Right lobe of liver (tissue), 6 donors: ENCODE results near the gene LHX2. TPM values are rescaled to one million over a fixed set of nuclear protein-coding genes. Genes with fewer than 3 reads are reported as not detected.
A peak's percentile ranks its signal among the peaks of the same experiment; 100 is the strongest.

Experiments used
- ATAC-seq, 4 donors: fragments of 200-7000 bp; cut with Tn5 transposase; one replicate each; pipeline ENCODE4 v1.9.1; 2020; ENCODE audit warnings: mild to moderate bottlenecking in 4 of 4, moderate library complexity in 4 of 4
- DNase-seq, 3 donors: peaks; one replicate each; pipeline ENCODE4 v3.0.0-alpha.2; 2020
- H3K27ac ChIP-seq, 3 donors: fragments of 200-600 bp; one replicate each; pipeline ENCODE4 v1.8.0; 2022
- H3K27me3 ChIP-seq, 2 donors: fragments of 200-600 bp; one replicate each; pipeline ENCODE4 v1.8.0; 2022
- H3K36me3 ChIP-seq, 4 donors: fragments of 200-600 bp; sonication (generic) in 1 of 4; one replicate each; pipeline versions ENCODE4 v1.5.1 to v1.8.0; 2017 to 2022; ENCODE audit warnings: control low read depth in 1 of 4
- H3K4me1 ChIP-seq, 4 donors: fragments of 200-600 bp; sonication (generic) in 1 of 4; one replicate each; pipeline versions ENCODE4 v1.5.1 to v1.8.0; 2017 to 2022; ENCODE audit warnings: control low read depth in 1 of 4
- H3K4me3 ChIP-seq, 3 donors: fragments of 200-600 bp; one replicate each; pipeline ENCODE4 v1.8.0; 2022
- H3K9me3 ChIP-seq, 4 donors: fragments of 200-600 bp; sonication (generic) in 1 of 4; one replicate each; pipeline versions ENCODE4 v1.5.1 to v1.8.0; 2017 to 2022; ENCODE audit warnings: control low read depth in 1 of 4
- CTCF ChIP-seq, 4 donors: fragments of 200-600 bp in 3 of 4; fragments of 450-650 bp in 1 of 4; IDR thresholded peaks; one replicate each; pipeline versions ENCODE4 v1.5.1 to v1.8.0; 2016 to 2022; ENCODE audit warnings: antibody characterized with exemption in 4 of 4, mild to moderate bottlenecking in 2 of 4
- POLR2A ChIP-seq: fragments of 450-650 bp; IDR thresholded peaks from one replicate; pipeline ENCODE4 v1.6.1; 2017; ENCODE audit warnings: antibody characterized with exemption, mild to moderate bottlenecking
- WGBS: methylation state at CpG from one replicate; pipeline ENCODE4 v1.1.6; 2018; ENCODE audit warnings: low coverage, low lambda C conversion rate; ENCODE audit not compliant: insufficient coverage; ENCODE audit errors: missing lambda C conversion rate; 5-methylcytosine and 5-hydroxymethylcytosine counted together
- intact Hi-C, 2 donors: fragments of 100-400 bp; cut with DNase I; formaldehyde crosslinking; loops; one replicate each; pipeline versions ENCODE4 v1.11.2 to v1.14.1; 2022
- total RNA-seq, 6 experiments: library from RNA; depleted of rRNA in 2 of 6; stranded (reverse); fragments of >200 nt in 2 of 6; fragmentation: NEBNext Ultra II Directional in 3 of 6; extraction: Animal tissue kit (Norgen Biotek cat#: 25700) in 3 of 6; gene quantifications; one replicate each; pipeline versions ENCODE4 v1.1.0 to v1.2.4, GENCODE V29; 2016 to 2023
- donor health status: DM: no; HTN: yes; CAD: no.
- donor health status: DM: no; HTN: no; CAD: no.
- donor health status: DM: no; HTN: no; CAD: no.
- donor health status: DM: no; HTN: yes; CAD: no.
- donor health status: DM: no; HTN: yes; CAD: no.

LHX2 gene
- total RNA-seq, 6 experiments from 2014 or later = 0.64 to 5.0 (median 3.0) TPM

GRCh38 chr9:124008694-124009530, 2.7 kb upstream of the LHX2 start:
- intact Hi-C loops = no loop called here
- 0% methylated on average over 8 of the region's 65 CpGs for WGBS
- peaks cover 0 to 26% (median 4%) of the 10 kb centered on the region in 4 donors for H3K4me1 ChIP-seq
- TF ChIP-seq POLR2A (no peak), CTCF (IDR thresholded peaks at IDR 0.05) (no peak)
- peaks cover 8 to 42% of the 10 kb centered on the region in 2 donors for H3K27me3 ChIP-seq
- no peak overlapping the region for H3K4me3 ChIP-seq
- peak in 1 of 3 donors; percentile 40 for DNase-seq
- ATAC-seq = no peak
- no peaks in the 10 kb centered on the region for H3K9me3 ChIP-seq
- H3K27ac ChIP-seq = no peak overlapping the region
- H3K36me3 ChIP-seq = no peaks in the 10 kb centered on the region

GRCh38 chr9:124009531-124010217, 1.9 kb upstream of the LHX2 start:
- DNase-seq = no peak
- H3K4me1 ChIP-seq = peaks cover 0 to 26% (median 4%) of the 10 kb centered on the region in 4 donors
- no peak for ATAC-seq
- no peak for TF ChIP-seq CTCF (IDR thresholded peaks at IDR 0.05)
- no peak for TF ChIP-seq POLR2A
- H3K36me3 ChIP-seq = no peaks in the 10 kb centered on the region
- no peaks in the 10 kb centered on the region for H3K9me3 ChIP-seq
- peaks cover 4 to 34% of the 10 kb centered on the region in 2 donors for H3K27me3 ChIP-seq
- H3K4me3 ChIP-seq = no peak overlapping the region
- intact Hi-C loops = no loop called here
- no peak overlapping the region for H3K27ac ChIP-seq
- 7% methylated on average over 26 of the region's 29 CpGs for WGBS

- Histone ChIP-seq H3K4me3 (no peak overlapping the region), H3K4me1 (peaks cover 0 to 26% (median 4%) of the 10 kb centered on the region in 4 donors), H3K9me3 (no peaks in the 10 kb centered on the region), H3K27ac (no peak overlapping the region), H3K27me3 (peaks cover 5 to 36% of the 10 kb centered on the region in 2 donors), H3K36me3 (no peaks in the 10 kb centered on the region)
- intact Hi-C loops = no loop called here
- WGBS = 31% methylated on average over 6 of the region's 9 CpGs
- DNase-seq (no peak), ATAC-seq (no peak)
- TF ChIP-seq POLR2A (no peak), CTCF (IDR thresholded peaks at IDR 0.05) (no peak)
These were observed 1.3 kb upstream of the LHX2 start for GRCh38 chr9:124010303-124010664.

- TF ChIP-seq CTCF (IDR thresholded peaks at IDR 0.05) (no peak), POLR2A (no peak)
- WGBS = 15% methylated on average over 6 of the region's 34 CpGs
- Histone ChIP-seq H3K27ac (no peak overlapping the region), H3K9me3 (no peaks in the 10 kb centered on the region), H3K36me3 (no peaks in the 10 kb centered on the region), H3K4me1 (peaks cover 0 to 29% (median 4%) of the 10 kb centered on the region in 4 donors), H3K4me3 (peak overlapping the region in 2 of 3 donors; percentile 25 to 33), H3K27me3 (peaks cover 9 to 41% of the 10 kb centered on the region in 2 donors)
- peak; percentile 26 to 37 (median 34) for ATAC-seq
- DNase-seq = peak in 1 of 3 donors; percentile 37
- intact Hi-C loops = no loop called here
These were observed 775 bp upstream of the LHX2 start for GRCh38 chr9:124010665-124011321.
